DND-41 (cell line): Measurements from ENCODE around the gene GGT7.

ENCODE experiments used
- ATAC-seq: fragments of 200-7000 bp; cut with Tn5 transposase; 3 replicates; pipeline ENCODE4 v1.9.1; 2021; ENCODE audit warnings: low read depth; ENCODE audit not compliant: insufficient read depth
- DNase-seq: peaks from one replicate; pipeline ENCODE4 v3.0.0-alpha.2; 2020
- H2AFZ ChIP-seq: 2 replicates; pipeline ENCODE4 v1.6.0; 2012; ENCODE audit warnings: low read depth, low read length
- H3K27ac ChIP-seq: 2 replicates; pipeline ENCODE4 v1.5.1; 2012; ENCODE audit warnings: low read length, inconsistent platforms
- H3K27me3 ChIP-seq: fragments of 200-600 bp; sonication (generic); 2 replicates; pipeline ENCODE4 v1.6.0; 2012; ENCODE audit warnings: low read length, mild to moderate bottlenecking, inconsistent platforms; ENCODE audit not compliant: insufficient read depth, poor library complexity
- H3K36me3 ChIP-seq: 2 replicates; pipeline ENCODE4 v1.5.1; 2012; ENCODE audit warnings: low read length, inconsistent platforms; ENCODE audit not compliant: insufficient read depth
- H3K4me1 ChIP-seq: 2 replicates; pipeline ENCODE4 v1.5.1; 2012; ENCODE audit warnings: mild to moderate bottlenecking, low read length; ENCODE audit not compliant: insufficient read depth
- H3K4me2 ChIP-seq: 2 replicates; pipeline ENCODE4 v1.6.0; 2012; ENCODE audit warnings: mild to moderate bottlenecking, moderate library complexity, low read length, inconsistent platforms; ENCODE audit not compliant: insufficient read depth
- H3K4me3 ChIP-seq, 2 experiments: fragments of 200-600 bp in 1 of 2; shearing (Covaris generic) in 1 of 2; 2 replicates each; pipeline ENCODE4 v1.5.1; 2012 to 2016; ENCODE audit warnings: inconsistent platforms in 2 of 2, low read length in 2 of 2, mild to moderate bottlenecking in 2 of 2, low read depth in 1 of 2, moderate library complexity in 1 of 2
- H3K79me2 ChIP-seq: 2 replicates; pipeline ENCODE4 v1.6.0; 2012; ENCODE audit warnings: low read length, inconsistent platforms; ENCODE audit not compliant: insufficient read depth
- H3K9ac ChIP-seq: 2 replicates; pipeline ENCODE4 v1.6.0; 2012; ENCODE audit warnings: low read depth, mild to moderate bottlenecking, inconsistent platforms, low read length, moderate library complexity
- H3K9me3 ChIP-seq: 2 replicates; pipeline ENCODE4 v1.5.1; 2012; ENCODE audit warnings: low read length, moderate library complexity, mild to moderate bottlenecking, inconsistent platforms; ENCODE audit not compliant: insufficient read depth, severe bottlenecking
- H4K20me1 ChIP-seq: 2 replicates; pipeline ENCODE4 v1.6.0; 2012; ENCODE audit warnings: low read length; ENCODE audit not compliant: insufficient read depth
- EZH2 ChIP-seq: IDR thresholded peaks from 3 replicates; pipeline ENCODE4 v1.6.1; 2012; ENCODE audit warnings: borderline replicate concordance, low read depth, mild to moderate bottlenecking, moderate library complexity, low read length, inconsistent platforms; ENCODE audit not compliant: severe bottlenecking
- TF ChIP-seq, protein P1 (sequence below): IDR thresholded peaks from 2 replicates; pipeline ENCODE4 v1.5.1; 2012; ENCODE audit warnings: borderline replicate concordance, low read length, moderate library complexity, mild to moderate bottlenecking; ENCODE audit not compliant: poor library complexity, severe bottlenecking; ENCODE audit errors: extremely low read depth

The GGT7 gene

DNA sequence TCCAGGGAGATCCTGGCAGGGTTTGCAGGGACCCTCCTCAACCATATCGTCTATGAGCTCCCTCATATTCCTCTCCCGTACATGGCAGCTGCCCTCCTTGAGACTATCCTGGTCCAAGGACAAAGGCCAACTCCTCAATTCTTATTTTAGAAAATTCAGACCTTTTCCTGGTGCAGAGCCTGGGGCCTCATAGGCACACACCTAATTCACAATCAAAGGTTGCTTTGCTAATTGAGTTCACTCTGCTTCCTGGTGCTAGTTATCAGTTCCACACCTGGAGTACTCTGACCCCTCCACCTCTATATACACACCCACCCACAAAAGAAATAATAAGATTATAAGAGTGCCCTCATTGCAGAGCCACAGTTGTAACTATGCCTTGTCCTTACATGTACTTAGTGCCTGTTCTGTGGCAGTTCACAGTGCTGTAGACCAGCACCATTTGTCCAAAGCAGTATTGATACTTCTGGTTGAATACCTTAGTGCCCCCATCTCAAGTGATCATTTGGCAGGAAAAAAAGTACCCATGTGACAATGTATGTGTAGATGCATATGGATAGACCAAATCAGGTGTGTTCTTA, 44.2 kb upstream of the GGT7 start:
- no peak overlapping the region for H3K27ac ChIP-seq
- ATAC-seq (no peak), DNase-seq (no peak)
- no peaks in the 10 kb centered on the region for H3K36me3 ChIP-seq
- no peak overlapping the region for H2AFZ ChIP-seq
- no peaks in the 10 kb centered on the region for H3K27me3 ChIP-seq
- H4K20me1 ChIP-seq, result no peaks in the 10 kb centered on the region
- no peak overlapping the region for H3K4me3 ChIP-seq
- H3K79me2 ChIP-seq, result no peaks in the 10 kb centered on the region
- H3K9me3 ChIP-seq, result no peaks in the 10 kb centered on the region
- peaks cover 6% of the 10 kb centered on the region for H3K4me1 ChIP-seq
- no peak overlapping the region for H3K9ac ChIP-seq
- H3K4me2 ChIP-seq, result no peak overlapping the region
- TF ChIP-seq EZH2, result no peak
- TF ChIP-seq, protein P1, sequence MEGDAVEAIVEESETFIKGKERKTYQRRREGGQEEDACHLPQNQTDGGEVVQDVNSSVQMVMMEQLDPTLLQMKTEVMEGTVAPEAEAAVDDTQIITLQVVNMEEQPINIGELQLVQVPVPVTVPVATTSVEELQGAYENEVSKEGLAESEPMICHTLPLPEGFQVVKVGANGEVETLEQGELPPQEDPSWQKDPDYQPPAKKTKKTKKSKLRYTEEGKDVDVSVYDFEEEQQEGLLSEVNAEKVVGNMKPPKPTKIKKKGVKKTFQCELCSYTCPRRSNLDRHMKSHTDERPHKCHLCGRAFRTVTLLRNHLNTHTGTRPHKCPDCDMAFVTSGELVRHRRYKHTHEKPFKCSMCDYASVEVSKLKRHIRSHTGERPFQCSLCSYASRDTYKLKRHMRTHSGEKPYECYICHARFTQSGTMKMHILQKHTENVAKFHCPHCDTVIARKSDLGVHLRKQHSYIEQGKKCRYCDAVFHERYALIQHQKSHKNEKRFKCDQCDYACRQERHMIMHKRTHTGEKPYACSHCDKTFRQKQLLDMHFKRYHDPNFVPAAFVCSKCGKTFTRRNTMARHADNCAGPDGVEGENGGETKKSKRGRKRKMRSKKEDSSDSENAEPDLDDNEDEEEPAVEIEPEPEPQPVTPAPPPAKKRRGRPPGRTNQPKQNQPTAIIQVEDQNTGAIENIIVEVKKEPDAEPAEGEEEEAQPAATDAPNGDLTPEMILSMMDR, result no peak

DNA sequence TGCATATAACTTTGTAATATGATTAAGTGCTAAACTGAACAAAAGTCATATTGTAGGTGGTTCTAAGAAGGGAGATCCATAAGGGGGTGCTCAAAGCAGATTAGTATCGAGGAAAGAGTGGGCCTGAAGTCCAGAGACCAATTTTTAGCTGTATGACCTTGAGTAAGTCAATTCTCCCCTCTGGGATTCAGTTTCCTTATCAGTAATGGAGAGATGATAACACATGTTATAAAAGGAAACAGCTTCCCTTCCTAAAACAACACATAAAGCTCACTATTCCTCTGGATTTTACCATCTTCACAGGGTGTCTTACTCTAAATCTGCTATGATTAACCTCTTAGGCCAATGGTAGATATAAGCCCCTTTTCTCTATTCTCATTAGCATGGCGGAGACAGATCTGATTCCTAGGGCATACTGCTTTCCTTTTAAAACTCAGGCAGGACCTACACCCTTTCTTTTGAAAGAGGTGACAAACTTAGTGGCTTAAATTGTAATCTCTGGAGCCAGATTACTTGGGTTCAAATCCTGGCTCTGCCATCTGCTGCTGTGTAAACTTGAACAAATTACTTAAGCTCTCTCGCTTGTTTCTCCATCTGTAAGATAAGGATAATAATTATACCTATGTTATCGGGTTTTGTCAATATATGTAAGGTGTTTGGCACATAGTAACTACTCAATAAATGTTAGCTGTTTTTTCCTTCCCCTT, 43.2 kb upstream of the GGT7 start:
- Histone ChIP-seq H3K4me2 (no peak overlapping the region), H3K27me3 (no peaks in the 10 kb centered on the region), H4K20me1 (no peaks in the 10 kb centered on the region), H3K79me2 (no peaks in the 10 kb centered on the region), H3K4me1 (peaks cover 6% of the 10 kb centered on the region), H3K36me3 (no peaks in the 10 kb centered on the region), H3K9ac (no peak overlapping the region), H3K9me3 (no peaks in the 10 kb centered on the region), H2AFZ (no peak overlapping the region), H3K27ac (no peak overlapping the region), H3K4me3 (no peak overlapping the region)
- TF ChIP-seq, protein P1, result no peak
- TF ChIP-seq EZH2, result no peak
- ATAC-seq (no peak), DNase-seq (no peak)

DNA sequence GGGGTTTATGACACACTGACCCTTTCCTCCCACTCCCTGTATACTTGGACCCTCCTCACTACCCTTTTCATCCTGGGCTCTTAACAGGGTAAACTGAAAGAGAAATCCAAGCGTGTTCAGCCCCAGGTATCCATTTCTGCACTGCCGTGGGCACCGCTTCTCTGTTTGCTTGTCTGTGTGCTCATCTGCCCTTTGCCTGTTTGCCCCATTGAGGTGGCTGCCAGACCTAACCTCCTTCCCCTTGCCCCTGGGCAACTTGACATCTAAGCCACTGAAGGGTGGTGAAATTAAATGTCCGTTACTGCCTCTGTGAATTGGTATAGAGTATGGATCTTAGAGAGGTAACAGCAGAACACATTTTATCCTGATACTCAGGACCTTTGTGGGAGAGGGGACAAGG, 42.5 kb upstream of the GGT7 start:
- Histone ChIP-seq H3K9me3 (no peaks in the 10 kb centered on the region), H4K20me1 (no peaks in the 10 kb centered on the region), H3K9ac (no peak overlapping the region), H3K4me2 (no peak overlapping the region), H3K27me3 (no peaks in the 10 kb centered on the region), H3K4me1 (peaks cover 6% of the 10 kb centered on the region), H3K27ac (no peak overlapping the region), H3K79me2 (no peaks in the 10 kb centered on the region), H3K36me3 (no peaks in the 10 kb centered on the region), H3K4me3 (no peak overlapping the region), H2AFZ (no peak overlapping the region)
- TF ChIP-seq EZH2, result no peak
- TF ChIP-seq, protein P1, result no peak
- ATAC-seq (no peak), DNase-seq (no peak)
